HEK293T (cell line): ENCODE data around the gene GFRA4.

Experiments used
- BHLHE40 ChIP-seq: fragments of 450-650 bp; IDR thresholded peaks from 2 replicates; pipeline ENCODE4 v1.6.1; 2016; ENCODE audit warnings: mild to moderate bottlenecking, moderate library complexity, borderline replicate concordance
- CTBP1 ChIP-seq: fragments of 450-650 bp; IDR thresholded peaks from 2 replicates; pipeline ENCODE4 v1.6.1; 2016; ENCODE audit warnings: borderline replicate concordance
- ELF4 ChIP-seq: fragments of 450-650 bp; IDR thresholded peaks from 2 replicates; pipeline ENCODE4 v1.6.1; 2017; ENCODE audit warnings: antibody characterized with exemption
- FOXA1 ChIP-seq: fragments of 450-650 bp; IDR thresholded peaks from 2 replicates; pipeline ENCODE4 v1.6.1; 2016; ENCODE audit warnings: mild to moderate bottlenecking
- FOXK2 ChIP-seq: fragments of 450-650 bp; IDR thresholded peaks from 2 replicates; pipeline ENCODE4 v1.6.1; 2016; ENCODE audit warnings: mild to moderate bottlenecking
- L3MBTL2 ChIP-seq: fragments of 450-650 bp; conservative IDR thresholded peaks from 2 replicates; pipeline ENCODE4 v1.6.1; 2016; ENCODE audit warnings: mild to moderate bottlenecking
- SP1 ChIP-seq: fragments of 450-650 bp; IDR thresholded peaks from 2 replicates; pipeline ENCODE4 v1.6.1; 2017

DNA sequence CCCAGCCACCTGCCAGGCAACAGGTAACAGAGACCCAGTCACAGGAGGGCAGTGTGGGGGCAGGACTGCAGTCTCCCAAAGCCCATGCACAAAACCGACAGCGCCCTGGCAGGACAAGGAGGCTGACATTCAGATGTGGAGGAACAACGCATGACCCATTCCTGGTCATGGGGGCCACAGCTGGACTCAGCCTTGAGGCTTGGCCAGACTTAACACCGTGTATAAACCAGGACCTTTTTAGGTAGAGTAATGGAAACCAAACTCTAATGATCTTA is 8.1 kb downstream of the GFRA4 start:
- no peak for TF ChIP-seq CTBP1
- TF ChIP-seq ELF4 = no peak
- no peak for TF ChIP-seq L3MBTL2
- TF ChIP-seq FOXA1 = no peak
- TF ChIP-seq FOXK2 = no peak
- TF ChIP-seq BHLHE40 = no peak
- TF ChIP-seq SP1 = no peak
